ENCODE data around the gene ABLIM2. TPM values are rescaled to one million over a fixed set of nuclear protein-coding genes. Genes with fewer than 3 reads are reported as not detected.

The ABLIM2 gene
- total and polyA plus RNA-seq, 2 experiments from 2014 or later, result 1.5 to 4.3 TPM

DNA sequence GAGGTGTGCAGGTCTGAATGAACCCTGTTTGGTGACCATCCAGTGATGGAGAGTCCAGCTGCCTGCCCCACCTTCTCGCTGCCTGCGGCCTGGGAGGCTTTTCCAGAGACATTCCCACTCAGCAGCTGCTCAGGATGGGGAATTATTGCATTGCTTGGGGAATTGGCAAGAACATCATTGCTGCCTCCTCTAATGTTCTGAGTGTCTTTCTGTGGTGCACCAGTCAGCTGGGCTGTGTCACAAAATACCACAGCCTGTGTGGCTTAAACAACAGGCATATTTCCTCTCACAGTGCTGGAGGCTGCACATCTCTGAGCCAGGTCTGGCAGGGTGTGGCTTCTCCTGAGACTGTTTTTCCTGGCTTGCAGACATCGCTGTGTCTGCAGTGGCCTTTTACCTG is 132.2 kb downstream of the ABLIM2 start:
- Mint-ChIP-seq H3K4me1 (peaks cover 2% of the 10 kb centered on the region; the same call in 1 of the 3 replicates), H3K4me3 (no peak overlapping the region), H3K9me3 (no peaks in the 10 kb centered on the region), H3K36me3 (ENCODE audit: low read depth) (no peaks in the 10 kb centered on the region; the same call in 2 of the 3 replicates), H3K27ac (no peak overlapping the region), H3K27me3 (ENCODE audit: insufficient read depth, low read depth, poor library complexity) (peaks cover 6% of the 10 kb centered on the region)
- H4K20me1 ChIP-seq (replicated peaks; ENCODE audit: insufficient read depth), result no peaks in the 10 kb centered on the region
- H3K27ac ChIP-seq (ENCODE audit: low read depth), result no peak overlapping the region
- H3K9me2 ChIP-seq (ENCODE audit: insufficient read depth), result no peaks in the 10 kb centered on the region
- H3K36me3 ChIP-seq (ENCODE audit: insufficient read depth), result no peaks in the 10 kb centered on the region
- H3K4me3 ChIP-seq, result no peak overlapping the region
- H2AFZ ChIP-seq, result no peak overlapping the region
- no peak for DNase-seq (ENCODE audit: low spot score)
- no peak overlapping the region for H3K4me2 ChIP-seq
- H3F3A ChIP-seq (replicated peaks; ENCODE audit: low read depth), result no peaks in the 10 kb centered on the region
- H3K4me1 ChIP-seq (ENCODE audit: insufficient read depth), result no peaks in the 10 kb centered on the region
- H3K27me3 ChIP-seq (ENCODE audit: insufficient read depth), result no peaks in the 10 kb centered on the region
- no peak for ATAC-seq
- no peaks in the 10 kb centered on the region for H3K79me2 ChIP-seq (replicated peaks; ENCODE audit: insufficient read depth)
- no peak for TF ChIP-seq ZNF331 (CRISPR knock-in tag; IDR thresholded peaks at IDR 0.05; ENCODE audit: low read depth)
- no peak for TF ChIP-seq NANOG (IDR thresholded peaks at IDR 0.05; ENCODE audit: borderline replicate concordance)
- TF ChIP-seq, protein P1, sequence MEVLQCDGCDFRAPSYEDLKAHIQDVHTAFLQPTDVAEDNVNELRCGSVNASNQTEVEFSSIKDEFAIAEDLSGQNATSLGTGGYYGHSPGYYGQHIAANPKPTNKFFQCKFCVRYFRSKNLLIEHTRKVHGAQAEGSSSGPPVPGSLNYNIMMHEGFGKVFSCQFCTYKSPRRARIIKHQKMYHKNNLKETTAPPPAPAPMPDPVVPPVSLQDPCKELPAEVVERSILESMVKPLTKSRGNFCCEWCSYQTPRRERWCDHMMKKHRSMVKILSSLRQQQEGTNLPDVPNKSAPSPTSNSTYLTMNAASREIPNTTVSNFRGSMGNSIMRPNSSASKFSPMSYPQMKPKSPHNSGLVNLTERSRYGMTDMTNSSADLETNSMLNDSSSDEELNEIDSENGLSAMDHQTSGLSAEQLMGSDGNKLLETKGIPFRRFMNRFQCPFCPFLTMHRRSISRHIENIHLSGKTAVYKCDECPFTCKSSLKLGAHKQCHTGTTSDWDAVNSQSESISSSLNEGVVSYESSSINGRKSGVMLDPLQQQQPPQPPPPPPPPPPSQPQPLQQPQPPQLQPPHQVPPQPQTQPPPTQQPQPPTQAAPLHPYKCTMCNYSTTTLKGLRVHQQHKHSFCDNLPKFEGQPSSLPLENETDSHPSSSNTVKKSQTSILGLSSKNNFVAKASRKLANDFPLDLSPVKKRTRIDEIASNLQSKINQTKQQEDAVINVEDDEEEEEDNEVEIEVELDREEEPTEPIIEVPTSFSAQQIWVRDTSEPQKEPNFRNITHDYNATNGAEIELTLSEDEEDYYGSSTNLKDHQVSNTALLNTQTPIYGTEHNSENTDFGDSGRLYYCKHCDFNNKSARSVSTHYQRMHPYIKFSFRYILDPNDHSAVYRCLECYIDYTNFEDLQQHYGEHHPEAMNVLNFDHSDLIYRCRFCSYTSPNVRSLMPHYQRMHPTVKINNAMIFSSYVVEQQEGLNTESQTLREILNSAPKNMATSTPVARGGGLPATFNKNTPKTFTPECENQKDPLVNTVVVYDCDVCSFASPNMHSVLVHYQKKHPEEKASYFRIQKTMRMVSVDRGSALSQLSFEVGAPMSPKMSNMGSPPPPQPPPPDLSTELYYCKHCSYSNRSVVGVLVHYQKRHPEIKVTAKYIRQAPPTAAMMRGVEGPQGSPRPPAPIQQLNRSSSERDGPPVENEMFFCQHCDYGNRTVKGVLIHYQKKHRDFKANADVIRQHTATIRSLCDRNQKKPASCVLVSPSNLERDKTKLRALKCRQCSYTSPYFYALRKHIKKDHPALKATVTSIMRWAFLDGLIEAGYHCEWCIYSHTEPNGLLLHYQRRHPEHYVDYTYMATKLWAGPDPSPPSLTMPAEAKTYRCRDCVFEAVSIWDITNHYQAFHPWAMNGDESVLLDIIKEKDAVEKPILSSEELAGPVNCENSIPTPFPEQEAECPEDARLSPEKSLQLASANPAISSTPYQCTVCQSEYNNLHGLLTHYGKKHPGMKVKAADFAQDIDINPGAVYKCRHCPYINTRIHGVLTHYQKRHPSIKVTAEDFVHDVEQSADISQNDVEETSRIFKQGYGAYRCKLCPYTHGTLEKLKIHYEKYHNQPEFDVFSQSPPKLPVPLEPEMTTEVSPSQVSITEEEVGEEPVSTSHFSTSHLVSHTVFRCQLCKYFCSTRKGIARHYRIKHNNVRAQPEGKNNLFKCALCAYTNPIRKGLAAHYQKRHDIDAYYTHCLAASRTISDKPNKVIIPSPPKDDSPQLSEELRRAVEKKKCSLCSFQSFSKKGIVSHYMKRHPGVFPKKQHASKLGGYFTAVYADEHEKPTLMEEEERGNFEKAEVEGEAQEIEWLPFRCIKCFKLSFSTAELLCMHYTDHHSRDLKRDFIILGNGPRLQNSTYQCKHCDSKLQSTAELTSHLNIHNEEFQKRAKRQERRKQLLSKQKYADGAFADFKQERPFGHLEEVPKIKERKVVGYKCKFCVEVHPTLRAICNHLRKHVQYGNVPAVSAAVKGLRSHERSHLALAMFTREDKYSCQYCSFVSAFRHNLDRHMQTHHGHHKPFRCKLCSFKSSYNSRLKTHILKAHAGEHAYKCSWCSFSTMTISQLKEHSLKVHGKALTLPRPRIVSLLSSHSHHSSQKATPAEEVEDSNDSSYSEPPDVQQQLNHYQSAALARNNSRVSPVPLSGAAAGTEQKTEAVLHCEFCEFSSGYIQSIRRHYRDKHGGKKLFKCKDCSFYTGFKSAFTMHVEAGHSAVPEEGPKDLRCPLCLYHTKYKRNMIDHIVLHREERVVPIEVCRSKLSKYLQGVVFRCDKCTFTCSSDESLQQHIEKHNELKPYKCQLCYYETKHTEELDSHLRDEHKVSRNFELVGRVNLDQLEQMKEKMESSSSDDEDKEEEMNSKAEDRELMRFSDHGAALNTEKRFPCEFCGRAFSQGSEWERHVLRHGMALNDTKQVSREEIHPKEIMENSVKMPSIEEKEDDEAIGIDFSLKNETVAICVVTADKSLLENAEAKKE (CRISPR knock-in tag; IDR thresholded peaks at IDR 0.05), result no peak
- no peak for TF ChIP-seq EZH2phosphoT487 (IDR thresholded peaks at IDR 0.05; ENCODE audit: unreplicated experiment)
- no peak for TF ChIP-seq POLR2AphosphoS5 (IDR thresholded peaks at IDR 0.05; ENCODE audit: low read depth)
- TF ChIP-seq ZNF114 (CRISPR knock-in tag; IDR thresholded peaks at IDR 0.05), result no peak
- TF ChIP-seq ETS1 (IDR thresholded peaks at IDR 0.05), result no peak
- TF ChIP-seq STAT1 (IDR thresholded peaks at IDR 0.05; ENCODE audit: unreplicated experiment), result no peak
- no peak for TF ChIP-seq CTCF (conservative IDR thresholded peaks at IDR 0.05; ENCODE audit: low read depth in 2 of 2)
- no peak for TF ChIP-seq CREB1 (CRISPR knock-in tag; IDR thresholded peaks at IDR 0.05; ENCODE audit: low read depth)
- no peak for TF ChIP-seq REST (IDR thresholded peaks at IDR 0.05; ENCODE audit: unreplicated experiment)
- no peak for TF ChIP-seq EZH2 (IDR thresholded peaks at IDR 0.05; ENCODE audit: low read depth, unreplicated experiment)
